OCI-LY7 (cell line): Measurements from ENCODE around the gene RAD51.

ENCODE experiments used
- EZH2phosphoT487 ChIP-seq: fragments of 200-600 bp; sonication (generic); IDR thresholded peaks from 2 replicates; pipeline ENCODE4 v1.6.1; 2018; ENCODE audit warnings: low read depth, borderline replicate concordance, mild to moderate bottlenecking, mixed run types, antibody characterized with exemption, low read length, moderate library complexity, mixed read lengths
- TF ChIP-seq, protein P1 (sequence below): fragments of 200-600 bp; sonication (generic); conservative IDR thresholded peaks from 2 replicates; pipeline ENCODE4 v1.5.1; 2014; ENCODE audit warnings: mild to moderate bottlenecking, antibody characterized with exemption, low read length, moderate library complexity, mixed read lengths

DNA sequence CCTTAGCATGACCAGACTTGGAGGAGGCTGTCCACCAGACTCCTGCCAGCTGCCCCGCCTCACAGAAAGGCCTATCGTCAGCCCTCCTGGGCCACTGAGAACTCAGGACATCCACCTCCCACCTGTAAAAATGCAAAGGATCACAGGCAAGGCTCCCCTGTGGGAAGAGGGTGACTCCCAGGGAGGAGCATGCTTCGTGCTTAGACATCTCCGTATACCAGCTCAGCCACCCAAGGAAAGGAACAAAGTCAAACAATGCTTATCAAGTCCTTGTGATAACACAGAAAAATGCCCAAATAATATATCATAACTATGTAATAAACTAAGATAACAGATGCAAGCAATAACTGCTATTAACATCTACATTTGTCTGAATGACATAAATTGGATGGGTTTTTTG, 55.9 kb downstream of the RAD51 start:
- TF ChIP-seq, protein P1, sequence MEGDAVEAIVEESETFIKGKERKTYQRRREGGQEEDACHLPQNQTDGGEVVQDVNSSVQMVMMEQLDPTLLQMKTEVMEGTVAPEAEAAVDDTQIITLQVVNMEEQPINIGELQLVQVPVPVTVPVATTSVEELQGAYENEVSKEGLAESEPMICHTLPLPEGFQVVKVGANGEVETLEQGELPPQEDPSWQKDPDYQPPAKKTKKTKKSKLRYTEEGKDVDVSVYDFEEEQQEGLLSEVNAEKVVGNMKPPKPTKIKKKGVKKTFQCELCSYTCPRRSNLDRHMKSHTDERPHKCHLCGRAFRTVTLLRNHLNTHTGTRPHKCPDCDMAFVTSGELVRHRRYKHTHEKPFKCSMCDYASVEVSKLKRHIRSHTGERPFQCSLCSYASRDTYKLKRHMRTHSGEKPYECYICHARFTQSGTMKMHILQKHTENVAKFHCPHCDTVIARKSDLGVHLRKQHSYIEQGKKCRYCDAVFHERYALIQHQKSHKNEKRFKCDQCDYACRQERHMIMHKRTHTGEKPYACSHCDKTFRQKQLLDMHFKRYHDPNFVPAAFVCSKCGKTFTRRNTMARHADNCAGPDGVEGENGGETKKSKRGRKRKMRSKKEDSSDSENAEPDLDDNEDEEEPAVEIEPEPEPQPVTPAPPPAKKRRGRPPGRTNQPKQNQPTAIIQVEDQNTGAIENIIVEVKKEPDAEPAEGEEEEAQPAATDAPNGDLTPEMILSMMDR: no peak
- TF ChIP-seq EZH2phosphoT487: no peak
